HL-60/S4 (cell line): ENCODE measurements around the gene L2HGDH.

Experiments
- in situ Hi-C: fragments of 300-500 bp; cut with MboI; formaldehyde crosslinking; loops from 2 replicates; pipeline ENCODE4 v1.14.3; 2022; ENCODE audit warnings: low sequenced_read_pairs

L2HGDH gene

DNA sequence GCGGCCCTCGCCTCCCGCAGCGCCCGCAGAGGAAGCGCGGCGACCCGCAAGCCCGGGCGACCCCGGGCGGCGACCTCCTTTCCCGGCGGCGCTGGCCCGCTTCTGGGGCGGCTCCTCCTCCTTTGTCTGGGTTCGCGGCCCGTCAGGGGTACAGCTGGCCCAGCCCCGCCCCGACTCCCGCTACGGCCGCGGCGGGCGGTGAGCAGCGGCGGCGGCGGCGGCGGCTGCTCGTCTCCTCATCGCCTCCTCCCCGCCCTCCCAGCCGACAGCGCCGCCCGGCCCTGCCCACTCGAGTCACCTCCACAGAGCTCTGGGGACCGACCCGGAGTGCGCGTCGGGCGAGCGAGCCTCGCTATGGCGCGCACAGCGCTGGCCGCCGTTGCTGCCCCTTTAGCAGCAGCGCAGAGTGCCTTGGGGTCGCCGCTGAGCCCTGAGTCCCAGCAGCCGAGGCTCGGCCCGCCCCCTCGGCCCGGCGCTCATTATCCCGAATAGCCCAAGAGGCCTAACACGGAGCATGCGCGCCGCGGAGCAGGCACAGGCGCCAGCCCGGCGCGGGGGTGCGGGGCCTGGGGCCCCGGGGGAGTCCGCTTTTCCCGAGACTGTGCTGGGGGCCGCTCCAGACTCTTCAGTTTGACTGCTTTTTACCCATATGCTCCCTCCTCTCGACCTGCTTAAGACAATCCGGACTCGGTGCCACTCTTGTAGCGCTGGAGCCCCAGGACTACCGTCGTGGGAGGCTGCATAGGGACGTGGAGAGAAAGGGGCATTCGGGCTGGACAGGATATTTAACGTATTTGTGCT, 80.4 kb downstream of the L2HGDH start, which contains the start of gene SOS2:
Gene SOS2 (minus strand): TSS at position 104 of the 801 bp plus-strand sequence. CDS start 295 bp downstream, outside the sequence.
- in situ Hi-C loops, result no loop called here

- in situ Hi-C loops, result no loop called here
These were observed 81.1 kb downstream of the L2HGDH start for GRCh38 chr14:50230701-50231474.

DNA sequence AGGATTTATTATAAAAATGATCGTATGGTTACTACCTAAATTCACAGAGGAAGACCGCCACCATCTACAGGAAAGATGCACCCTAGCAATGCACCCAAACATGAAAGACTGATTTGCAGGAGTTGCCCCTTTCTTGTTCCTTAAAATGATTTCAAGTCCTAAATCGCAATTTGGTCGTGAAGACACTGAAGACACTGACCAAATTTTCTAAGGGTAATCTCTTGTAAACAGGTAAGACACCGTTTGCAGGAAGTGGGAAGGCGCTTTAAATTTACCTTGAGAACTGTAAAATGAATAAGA, 81.7 kb downstream of the L2HGDH start:
- in situ Hi-C loops, result no loop called here

DNA sequence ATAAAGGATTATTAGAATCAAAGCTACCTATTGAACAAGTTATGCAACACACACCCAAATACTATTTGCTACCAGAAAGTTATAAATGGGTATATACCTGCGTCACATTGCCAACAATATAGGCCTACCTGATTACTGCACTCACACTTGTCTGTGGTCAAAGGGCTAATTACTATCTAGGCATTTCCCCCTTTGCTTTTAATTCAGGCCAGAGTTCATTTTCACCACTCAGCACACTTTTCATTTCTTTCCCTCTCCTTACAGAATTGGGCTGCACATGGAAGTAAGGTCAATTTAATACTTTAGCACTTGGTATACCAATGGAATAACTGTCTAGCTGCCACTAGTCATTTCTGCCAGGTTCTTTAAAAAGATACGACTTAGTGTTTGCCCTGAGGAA, 82.3 kb downstream of the L2HGDH start:
- in situ Hi-C loops, result no loop called here

DNA sequence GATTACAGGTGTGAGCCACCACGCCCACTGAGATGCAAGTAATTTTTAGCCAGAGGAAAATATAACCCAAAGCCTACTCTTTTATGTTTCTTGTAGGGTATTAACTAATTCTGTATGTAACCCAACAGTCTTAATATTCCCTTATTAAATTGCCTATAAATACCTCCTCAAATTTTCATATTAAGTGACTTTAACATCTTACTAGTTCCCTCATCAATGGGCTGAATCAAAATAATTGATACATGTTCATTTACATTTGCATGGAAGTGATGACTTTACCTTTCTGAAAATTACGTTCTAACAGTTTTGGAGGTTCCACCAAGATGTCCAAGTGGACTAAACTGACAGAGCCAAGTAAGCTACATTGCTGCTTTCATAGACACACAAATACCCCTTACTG, 83.7 kb downstream of the L2HGDH start:
- in situ Hi-C loops, result no loop called here

GRCh38 chr14:50225974-50226297, 86.1 kb downstream of the L2HGDH start:
- in situ Hi-C loops, result no loop called here

GRCh38 chr14:50225067-50225973, 86.7 kb downstream of the L2HGDH start:
- in situ Hi-C loops, result no loop called here

DNA sequence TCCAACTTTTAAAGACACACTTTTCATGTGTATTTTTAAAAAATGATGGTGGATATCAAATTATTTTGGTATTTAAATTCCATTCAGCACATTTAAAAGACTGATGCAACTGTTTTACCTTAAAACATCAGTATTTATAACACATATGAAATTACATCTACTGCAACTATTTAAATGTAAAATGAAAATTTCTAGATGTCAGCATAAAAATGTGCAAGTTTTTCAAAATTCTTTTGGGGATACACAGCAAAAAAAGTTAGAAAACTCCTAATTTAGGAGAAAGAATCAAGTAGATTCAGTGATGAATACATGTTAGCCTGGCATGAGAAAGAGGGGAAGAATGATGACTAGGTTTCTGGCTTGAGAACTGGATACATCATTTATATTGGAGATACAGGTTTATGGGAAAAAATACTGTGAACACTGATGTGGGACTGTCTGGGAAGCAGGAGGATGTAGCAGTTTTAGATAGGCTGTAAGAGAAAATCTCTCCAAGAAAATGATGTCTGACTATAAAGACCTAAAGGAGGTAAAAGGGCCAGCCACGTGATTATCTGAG, 89.9 kb downstream of the L2HGDH start:
- in situ Hi-C loops, result no loop called here

DNA sequence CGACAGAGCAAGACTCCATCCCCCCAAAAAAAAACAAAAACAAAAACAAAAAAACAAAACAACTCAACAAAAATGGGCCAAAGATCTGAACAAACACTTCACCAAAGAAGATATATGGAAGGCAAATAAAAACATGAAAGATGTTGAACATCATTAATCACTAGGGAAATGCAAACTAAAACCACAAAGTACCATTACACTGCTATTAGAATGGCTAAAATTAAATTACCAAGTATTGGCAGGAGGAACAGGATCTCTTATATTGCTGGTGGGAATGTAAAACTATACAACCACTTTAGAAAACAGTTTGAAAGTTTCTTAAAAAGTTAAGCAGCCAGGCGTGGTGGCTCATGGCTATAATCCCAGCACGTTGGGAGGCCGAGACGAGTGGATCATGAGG, 93.5 kb downstream of the L2HGDH start:
- in situ Hi-C loops, result no loop called here

DNA sequence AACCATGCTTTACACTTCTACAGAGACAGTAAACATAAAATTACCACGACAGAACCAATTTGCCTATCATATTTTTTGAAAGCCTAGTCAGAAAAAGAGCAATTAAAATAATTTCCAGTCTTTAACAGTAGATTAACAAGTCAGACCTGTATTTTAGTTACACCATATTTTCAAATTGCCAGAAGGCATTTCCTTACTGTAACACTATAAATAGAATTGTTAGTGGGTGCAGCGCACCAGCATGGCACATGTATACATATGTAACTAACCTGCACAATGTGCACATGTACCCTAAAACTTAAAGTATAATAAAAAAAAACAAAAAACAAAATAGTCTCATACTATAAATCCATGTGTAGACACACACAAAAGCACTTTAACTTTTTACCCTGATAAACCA, 96.6 kb downstream of the L2HGDH start:
- in situ Hi-C loops, result no loop called here

- in situ Hi-C loops, result no loop called here
These were observed 98.2 kb downstream of the L2HGDH start for GRCh38 chr14:50213795-50214194.

DNA sequence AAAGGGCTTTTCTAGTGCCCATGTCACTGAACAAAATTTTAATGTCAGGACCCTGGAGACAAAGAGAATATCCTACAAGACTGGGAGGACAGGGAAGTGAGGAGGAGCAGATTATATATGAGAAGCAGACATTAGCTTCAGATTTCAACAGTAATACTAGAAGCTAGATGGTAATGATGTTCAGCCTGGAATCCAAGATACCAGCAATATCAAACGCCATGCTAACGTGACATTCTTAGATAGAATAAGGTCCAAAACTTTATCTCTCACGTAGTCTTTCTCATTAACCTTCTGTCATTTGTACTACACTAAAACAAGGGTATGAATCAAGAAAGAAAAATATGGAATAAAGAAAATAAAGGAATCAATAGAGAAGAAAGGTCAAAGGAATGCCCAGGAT, 99.3 kb downstream of the L2HGDH start:
- in situ Hi-C loops, result no loop called here

GRCh38 chr14:50210074-50210473, 102.0 kb downstream of the L2HGDH start:
- in situ Hi-C loops, result no loop called here

GRCh38 chr14:50198499-50198898, 113.5 kb downstream of the L2HGDH start:
- in situ Hi-C loops, result no loop called here

- in situ Hi-C loops, result no loop called here
These were observed 120.5 kb downstream of the L2HGDH start for GRCh38 chr14:50191499-50191898.
